Lower lobe of right lung (tissue), 2 donors: ENCODE data around the gene LRP1B. TPM values are rescaled to one million over a fixed set of nuclear protein-coding genes. Genes with fewer than 3 reads are reported as not detected.
"Not testable (repeated sequence)": the region's sequence is repeated elsewhere in the genome, so short reads cannot be mapped to it uniquely, and the experiment has no call there.

Source experiments
- ATAC-seq, 2 donors: fragments of 200-7000 bp; cut with Tn5 transposase; one replicate each; pipeline ENCODE4 v1.9.1; 2020 to 2022; ENCODE audit warnings: mild to moderate bottlenecking in 2 of 2, moderate library complexity in 2 of 2
- DNase-seq: peaks from one replicate; pipeline ENCODE4 v3.0.0-alpha.2; 2020
- H3K27ac ChIP-seq: fragments of 200-600 bp; one replicate; pipeline ENCODE4 v1.8.0; 2022
- H3K27me3 ChIP-seq: fragments of 200-600 bp; one replicate; pipeline ENCODE4 v1.8.0; 2022; ENCODE audit warnings: low read depth
- H3K36me3 ChIP-seq: fragments of 200-600 bp; one replicate; pipeline ENCODE4 v1.8.0; 2022; ENCODE audit warnings: mild to moderate bottlenecking
- H3K4me1 ChIP-seq: fragments of 200-600 bp; one replicate; pipeline ENCODE4 v1.8.0; 2022
- H3K4me3 ChIP-seq: fragments of 200-600 bp; one replicate; pipeline ENCODE4 v1.8.0; 2022; ENCODE audit warnings: mild to moderate bottlenecking
- H3K9me3 ChIP-seq: fragments of 200-600 bp; one replicate; pipeline ENCODE4 v1.8.0; 2022
- intact Hi-C: fragments of 100-400 bp; cut with DNase I; formaldehyde crosslinking; loops from one replicate; pipeline ENCODE4 v1.11.0; 2022
- total RNA-seq: library from RNA; stranded (reverse); fragmentation: NEBNext Ultra II Directional; extraction: Animal tissue kit (Norgen Biotek cat#: 25700); gene quantifications from one replicate; pipeline ENCODE4 v1.2.1, GENCODE V29; 2021
- TF ChIP-seq, protein P1 (sequence below): fragments of 200-600 bp; IDR thresholded peaks from one replicate; pipeline ENCODE4 v1.8.0; 2022; ENCODE audit warnings: antibody characterized with exemption, mild to moderate bottlenecking
- donor health status: DM: no; HTN: yes; CAD: no; lungs with severe emphysema.

LRP1B gene
- total RNA-seq, 1 donor from 2014 or later = 0.09 TPM

DNA sequence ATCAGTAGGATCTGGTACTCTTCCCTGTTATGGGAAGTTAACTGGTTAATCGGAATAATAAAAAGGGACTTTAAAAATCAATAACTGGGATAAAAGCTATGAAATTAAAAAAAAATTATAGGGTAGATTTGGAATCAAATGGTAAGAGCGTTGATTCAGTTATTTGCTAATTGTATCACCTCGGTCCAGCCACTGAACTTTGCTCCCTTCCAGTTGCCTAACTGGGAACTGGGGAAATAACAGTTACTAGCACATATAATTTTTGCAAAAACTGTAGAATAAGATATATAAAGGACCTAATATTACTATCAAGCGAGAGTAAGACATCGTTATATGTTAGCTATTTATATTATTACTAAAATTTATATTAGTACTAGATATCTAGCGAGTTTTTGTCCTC is 302.1 kb downstream of the LRP1B start:
- H3K4me1 ChIP-seq = no peaks in the 10 kb centered on the region
- H3K36me3 ChIP-seq = no peaks in the 10 kb centered on the region
- no peaks in the 10 kb centered on the region for H3K27me3 ChIP-seq
- H3K27ac ChIP-seq = no peak overlapping the region
- ATAC-seq (no peak), DNase-seq (no peak)
- intact Hi-C loops = no loop called here
- TF ChIP-seq, protein P1, sequence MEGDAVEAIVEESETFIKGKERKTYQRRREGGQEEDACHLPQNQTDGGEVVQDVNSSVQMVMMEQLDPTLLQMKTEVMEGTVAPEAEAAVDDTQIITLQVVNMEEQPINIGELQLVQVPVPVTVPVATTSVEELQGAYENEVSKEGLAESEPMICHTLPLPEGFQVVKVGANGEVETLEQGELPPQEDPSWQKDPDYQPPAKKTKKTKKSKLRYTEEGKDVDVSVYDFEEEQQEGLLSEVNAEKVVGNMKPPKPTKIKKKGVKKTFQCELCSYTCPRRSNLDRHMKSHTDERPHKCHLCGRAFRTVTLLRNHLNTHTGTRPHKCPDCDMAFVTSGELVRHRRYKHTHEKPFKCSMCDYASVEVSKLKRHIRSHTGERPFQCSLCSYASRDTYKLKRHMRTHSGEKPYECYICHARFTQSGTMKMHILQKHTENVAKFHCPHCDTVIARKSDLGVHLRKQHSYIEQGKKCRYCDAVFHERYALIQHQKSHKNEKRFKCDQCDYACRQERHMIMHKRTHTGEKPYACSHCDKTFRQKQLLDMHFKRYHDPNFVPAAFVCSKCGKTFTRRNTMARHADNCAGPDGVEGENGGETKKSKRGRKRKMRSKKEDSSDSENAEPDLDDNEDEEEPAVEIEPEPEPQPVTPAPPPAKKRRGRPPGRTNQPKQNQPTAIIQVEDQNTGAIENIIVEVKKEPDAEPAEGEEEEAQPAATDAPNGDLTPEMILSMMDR = no peak
- no peak overlapping the region for H3K4me3 ChIP-seq
- no peaks in the 10 kb centered on the region for H3K9me3 ChIP-seq

DNA sequence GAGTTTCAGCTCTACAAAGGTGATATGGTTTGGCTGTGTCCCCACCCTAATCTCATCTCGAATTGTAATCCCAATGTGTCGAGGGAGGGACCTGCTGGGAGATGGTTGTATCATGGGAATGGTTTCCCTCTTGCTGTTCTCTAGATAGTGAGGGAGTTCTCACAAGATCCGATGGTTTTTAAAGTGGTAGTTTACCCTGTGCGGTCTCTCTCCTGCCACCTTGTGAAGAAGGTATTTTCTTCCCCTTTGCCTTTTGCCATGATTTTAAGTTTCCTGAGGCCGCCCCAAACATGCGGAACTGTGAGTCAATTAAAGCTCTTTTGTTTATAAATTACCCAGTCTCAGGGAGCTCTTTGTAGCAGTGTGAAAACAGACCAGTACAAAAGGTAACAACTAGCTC is 306.0 kb downstream of the LRP1B start:
- ATAC-seq = no peak
- no peak for DNase-seq
- TF ChIP-seq, protein P1 = no peak
- H3K27ac ChIP-seq = no peak overlapping the region
- intact Hi-C loops = no loop called here
- H3K4me1 ChIP-seq = no peaks in the 10 kb centered on the region
- H3K4me3 ChIP-seq = no peak overlapping the region
- no peaks in the 10 kb centered on the region for H3K27me3 ChIP-seq
- no peaks in the 10 kb centered on the region for H3K9me3 ChIP-seq
- H3K36me3 ChIP-seq = no peaks in the 10 kb centered on the region

DNA sequence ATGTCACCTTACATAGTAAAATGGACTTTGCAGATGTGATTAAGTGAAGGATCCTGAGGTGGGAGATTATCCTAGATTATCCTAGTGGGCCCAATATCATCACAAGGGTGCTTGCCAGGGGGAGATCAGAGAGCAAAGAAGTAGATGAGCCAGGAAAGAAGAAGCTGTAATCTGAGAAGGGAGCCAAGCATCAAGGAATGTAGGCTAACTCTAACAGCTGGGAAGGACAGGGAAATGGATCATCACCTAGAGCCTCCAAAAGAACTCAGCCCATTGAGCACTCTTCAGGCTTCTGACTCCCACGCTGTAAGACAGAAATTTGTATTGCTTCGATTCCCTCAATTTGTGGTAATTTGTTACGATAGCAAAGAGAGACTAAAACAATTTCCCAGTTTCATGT is 309.9 kb downstream of the LRP1B start:
- ATAC-seq (no peak), DNase-seq (no peak)
- no peaks in the 10 kb centered on the region for H3K36me3 ChIP-seq
- no peaks in the 10 kb centered on the region for H3K9me3 ChIP-seq
- no peak overlapping the region for H3K4me3 ChIP-seq
- no peaks in the 10 kb centered on the region for H3K4me1 ChIP-seq
- H3K27me3 ChIP-seq = no peaks in the 10 kb centered on the region
- TF ChIP-seq, protein P1 = no peak
- H3K27ac ChIP-seq = no peak overlapping the region
- intact Hi-C loops = no loop called here

DNA sequence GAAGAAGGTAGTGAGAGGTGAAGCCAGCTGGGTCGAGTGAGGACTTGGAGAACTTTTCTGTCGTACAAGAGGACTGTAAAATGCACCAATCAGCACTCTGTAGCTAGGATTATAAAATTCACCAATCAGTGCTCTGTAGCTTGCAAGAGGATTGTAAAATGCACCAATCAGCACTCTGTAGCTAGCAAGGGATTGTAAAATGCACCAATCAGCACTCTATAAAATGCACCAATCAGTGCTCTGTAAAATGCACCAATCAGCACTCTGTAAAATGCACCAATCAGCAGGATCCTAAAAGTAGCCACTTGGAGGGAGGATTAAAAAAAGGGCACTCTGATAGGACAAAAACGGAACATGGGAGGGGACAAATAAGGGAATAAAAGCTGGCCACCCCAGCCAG is 315.5 kb downstream of the LRP1B start:
- H3K36me3 ChIP-seq, H3K9me3 ChIP-seq, ATAC-seq, intact Hi-C loops, H3K27ac ChIP-seq, H3K4me1 ChIP-seq, DNase-seq, H3K27me3 ChIP-seq, H3K4me3 ChIP-seq: not testable (repeated sequence)

DNA sequence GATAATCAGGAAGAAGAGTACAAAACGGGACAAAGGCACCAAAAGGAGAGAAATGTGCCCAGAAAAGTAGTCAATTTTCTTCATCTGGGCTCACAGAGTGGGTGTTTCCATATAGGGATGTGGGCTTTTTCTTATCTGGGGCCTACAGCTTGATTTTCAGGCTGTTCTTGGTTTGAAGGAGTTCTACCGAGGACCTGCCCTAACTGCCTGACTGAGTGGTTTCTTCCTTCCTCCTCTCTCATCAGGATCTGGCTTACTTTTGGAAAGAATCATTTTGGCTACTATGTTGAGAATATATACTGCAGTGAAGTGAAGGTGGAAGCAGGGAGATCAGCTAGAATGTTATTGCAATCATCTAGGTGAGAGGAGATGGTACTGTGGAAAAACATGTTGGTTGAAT is 316.7 kb downstream of the LRP1B start:
- no peaks in the 10 kb centered on the region for H3K27me3 ChIP-seq
- H3K9me3 ChIP-seq = peaks cover 3% of the 10 kb centered on the region
- DNase-seq (no peak), ATAC-seq (no peak)
- no peaks in the 10 kb centered on the region for H3K36me3 ChIP-seq
- H3K4me3 ChIP-seq = no peak overlapping the region
- TF ChIP-seq, protein P1 = no peak
- no peaks in the 10 kb centered on the region for H3K4me1 ChIP-seq
- intact Hi-C loops = no loop called here
- no peak overlapping the region for H3K27ac ChIP-seq

DNA sequence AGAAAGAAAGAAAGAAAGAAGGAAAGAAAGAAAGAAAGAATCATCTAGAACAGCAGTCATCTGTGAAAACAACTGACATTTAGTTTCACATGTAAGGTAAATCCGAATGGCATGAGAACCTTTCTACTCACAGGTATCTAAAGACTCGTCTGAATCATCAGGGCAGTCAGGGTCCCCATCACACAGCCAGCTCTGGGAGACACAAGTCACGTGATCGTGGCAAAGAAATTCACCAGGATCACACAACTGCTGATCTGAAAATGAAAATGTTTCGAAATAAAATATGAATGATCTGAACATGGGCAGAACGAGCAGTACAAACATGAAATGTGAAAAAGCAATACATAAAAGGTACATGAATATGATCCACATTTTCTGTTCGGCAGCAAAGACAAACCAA is 320.7 kb downstream of the LRP1B start:
- Histone ChIP-seq H3K4me3 (no peak overlapping the region), H3K27me3 (no peaks in the 10 kb centered on the region), H3K36me3 (no peaks in the 10 kb centered on the region), H3K4me1 (no peaks in the 10 kb centered on the region), H3K9me3 (peaks cover 3% of the 10 kb centered on the region), H3K27ac (no peak overlapping the region)
- ATAC-seq = no peak
- no peak for DNase-seq
- TF ChIP-seq, protein P1 = no peak
- intact Hi-C loops = no loop called here
